ENCODE data around the gene MPP7. TPM values are rescaled to one million over a fixed set of nuclear protein-coding genes. Genes with fewer than 3 reads are reported as not detected.

MPP7 gene
- total RNA-seq (2022; extraction: Qiagen RNA extraction; ENCODE audit: low read depth), result 0.05 to 0.28 TPM (median 0.19 TPM) in 5 replicates

DNA sequence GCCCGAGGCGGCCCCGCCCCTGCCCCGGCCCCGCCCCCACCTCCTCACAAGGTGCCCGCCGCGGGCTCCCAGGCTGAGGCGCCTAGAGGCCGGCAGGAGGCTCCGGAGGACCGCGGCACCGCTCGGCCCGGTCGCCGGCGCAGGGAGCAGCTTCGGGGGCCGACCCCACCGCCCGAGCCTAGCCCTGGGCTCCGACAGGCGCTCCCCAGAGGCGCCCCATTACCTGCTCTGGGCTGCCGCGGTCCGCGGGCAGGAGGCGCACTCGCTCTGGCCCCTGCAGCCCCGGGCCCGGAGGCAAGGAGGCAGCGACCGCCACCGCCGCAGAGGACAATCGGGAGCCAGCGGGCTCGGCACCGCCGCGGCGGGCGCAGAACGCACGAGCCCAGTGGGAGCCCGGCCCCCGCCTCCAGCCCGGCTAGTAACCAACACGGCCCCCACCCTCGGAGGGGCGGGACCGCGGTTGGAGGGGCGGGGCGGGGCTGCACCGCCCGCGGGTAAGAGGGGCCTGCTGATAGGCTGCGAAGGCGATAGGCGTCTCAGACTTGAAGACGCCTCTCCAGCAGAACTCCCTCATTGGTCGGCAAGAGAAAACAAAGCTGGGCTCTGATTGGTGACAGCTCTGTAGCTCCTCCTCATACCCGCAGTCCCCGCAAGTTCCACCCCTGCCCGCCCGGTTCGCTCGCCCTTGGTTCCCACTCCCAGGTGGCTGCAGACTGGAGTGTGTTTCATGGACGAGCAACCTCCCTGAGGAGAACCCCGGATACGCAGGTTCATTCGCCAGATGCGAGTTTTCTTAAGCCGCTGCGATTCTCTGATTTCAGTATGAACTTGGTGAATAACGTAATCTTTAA lies at the start of gene MPP7:
Gene MPP7 (minus strand): TSS at position 427 of the 851 bp plus-strand sequence. CDS start 64,460 bp downstream, outside the sequence.

Other genes starting within 250 kb of the MPP7 start
- gene WAC, start 230.1 kb upstream of the MPP7 start, total RNA-seq (2022; extraction: Qiagen RNA extraction; ENCODE audit: low read depth), result 60.1 to 79.4 TPM (median 71.8 TPM) in 5 replicates

All from A549 treated with CpdA at 1 μM for 4 hours (cell line).